ENCODE data around the gene JARID2. TPM values are rescaled to one million over a fixed set of nuclear protein-coding genes. Genes with fewer than 3 reads are reported as not detected.

The JARID2 gene
- 10 to 100 TPM; 12.1 to 33.8 (median 17.0) TPM for total RNA-seq

DNA sequence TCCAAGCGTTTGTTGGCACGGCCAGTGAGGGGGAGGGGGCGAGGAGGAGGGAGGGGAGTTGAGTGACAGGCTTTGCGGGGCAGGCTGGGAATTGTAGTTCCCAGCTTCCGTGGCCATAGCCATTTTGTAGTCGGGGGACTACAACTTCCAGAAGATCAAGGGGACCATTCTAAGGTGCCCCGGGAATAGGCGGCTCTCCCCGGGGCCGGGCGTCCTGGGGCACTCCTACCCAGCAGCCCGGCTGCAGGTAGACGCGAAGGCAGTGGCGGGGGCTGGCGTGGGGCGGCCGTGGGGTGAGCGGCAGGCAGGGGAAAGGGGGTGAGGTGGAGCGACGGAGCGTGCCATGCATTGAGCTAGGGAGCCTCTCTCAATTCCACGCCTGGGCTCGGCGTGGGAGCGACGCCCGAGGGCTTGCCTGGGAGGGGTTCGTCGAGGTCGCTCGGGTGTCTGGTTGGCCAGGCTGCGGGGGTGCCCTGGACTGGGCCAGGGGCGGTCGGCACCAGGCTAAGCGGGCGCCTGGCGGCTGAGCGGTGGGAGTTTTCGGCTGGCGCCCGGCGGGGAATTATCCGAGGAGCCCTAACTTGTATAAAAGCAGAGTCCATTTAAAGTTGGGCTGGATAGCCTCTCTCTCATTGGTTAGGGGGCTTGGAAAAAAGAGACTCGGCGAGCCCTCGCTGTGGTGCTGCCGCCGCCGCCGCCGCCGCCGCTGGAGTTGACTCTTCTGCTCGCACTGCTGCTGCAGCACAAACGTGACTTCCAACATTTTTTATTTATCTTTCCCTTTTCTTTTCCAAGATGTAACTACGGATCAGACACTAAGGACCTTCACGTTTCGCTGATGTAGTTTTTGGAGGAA, at the start of gene JARID2:
JARID2 (plus strand) TSS at position 709 of the 856 bp plus-strand sequence. CDS start 471 bp downstream, outside the sequence.
- Histone ChIP-seq H3K4me3 (peak within 1 kb of the TSS; percentile 61 to 93 (median 87)), H3K9me3 (no peaks in the 10 kb centered on the region), H3K36me3 (no peaks in the 10 kb centered on the region), H3K4me1 (peaks cover 0 to 18% (median 0%) of the 10 kb centered on the region in 4 donors), H3K27ac (peak within 1 kb of the TSS; percentile 92 to 97 (median 95)), H3K27me3 (no peaks in the 10 kb centered on the region)
- peak; percentile 98 to 99 (median 99) for DNase-seq
- TF ChIP-seq, protein P1, sequence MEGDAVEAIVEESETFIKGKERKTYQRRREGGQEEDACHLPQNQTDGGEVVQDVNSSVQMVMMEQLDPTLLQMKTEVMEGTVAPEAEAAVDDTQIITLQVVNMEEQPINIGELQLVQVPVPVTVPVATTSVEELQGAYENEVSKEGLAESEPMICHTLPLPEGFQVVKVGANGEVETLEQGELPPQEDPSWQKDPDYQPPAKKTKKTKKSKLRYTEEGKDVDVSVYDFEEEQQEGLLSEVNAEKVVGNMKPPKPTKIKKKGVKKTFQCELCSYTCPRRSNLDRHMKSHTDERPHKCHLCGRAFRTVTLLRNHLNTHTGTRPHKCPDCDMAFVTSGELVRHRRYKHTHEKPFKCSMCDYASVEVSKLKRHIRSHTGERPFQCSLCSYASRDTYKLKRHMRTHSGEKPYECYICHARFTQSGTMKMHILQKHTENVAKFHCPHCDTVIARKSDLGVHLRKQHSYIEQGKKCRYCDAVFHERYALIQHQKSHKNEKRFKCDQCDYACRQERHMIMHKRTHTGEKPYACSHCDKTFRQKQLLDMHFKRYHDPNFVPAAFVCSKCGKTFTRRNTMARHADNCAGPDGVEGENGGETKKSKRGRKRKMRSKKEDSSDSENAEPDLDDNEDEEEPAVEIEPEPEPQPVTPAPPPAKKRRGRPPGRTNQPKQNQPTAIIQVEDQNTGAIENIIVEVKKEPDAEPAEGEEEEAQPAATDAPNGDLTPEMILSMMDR (IDR thresholded peaks at IDR 0.05) = peak in 2 of 6 experiments; percentile 11 to 28
- TF ChIP-seq POLR2A (IDR thresholded peaks at IDR 0.05) = peak; percentile 92 to 97

DNA sequence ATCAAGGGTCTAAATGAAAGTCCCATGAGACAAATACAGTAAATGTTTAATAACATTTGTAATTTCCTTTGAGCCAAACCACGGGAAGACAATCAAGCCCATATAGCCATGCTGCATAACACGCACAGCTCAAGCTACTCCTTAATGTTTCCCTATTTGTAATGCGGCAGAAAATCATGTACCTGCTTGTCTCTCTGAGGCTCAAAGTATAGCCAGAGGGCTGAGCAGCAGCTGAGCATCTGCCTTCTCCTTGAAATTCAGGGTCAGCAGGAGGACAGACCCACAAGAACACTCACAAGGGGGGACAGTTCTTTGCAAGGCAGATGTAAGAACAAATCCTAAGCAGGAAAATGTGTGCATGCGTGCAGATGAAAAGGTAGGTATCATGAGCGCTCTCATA, 45.8 kb upstream of the JARID2 start:
- Histone ChIP-seq H3K4me1 (no peaks in the 10 kb centered on the region), H3K36me3 (no peaks in the 10 kb centered on the region), H3K27ac (no peak overlapping the region), H3K4me3 (no peak overlapping the region), H3K27me3 (no peaks in the 10 kb centered on the region), H3K9me3 (no peaks in the 10 kb centered on the region)
- TF ChIP-seq POLR2A (IDR thresholded peaks at IDR 0.05) = no peak
- TF ChIP-seq, protein P1 (IDR thresholded peaks at IDR 0.05) = no peak
- no peak for DNase-seq

DNA sequence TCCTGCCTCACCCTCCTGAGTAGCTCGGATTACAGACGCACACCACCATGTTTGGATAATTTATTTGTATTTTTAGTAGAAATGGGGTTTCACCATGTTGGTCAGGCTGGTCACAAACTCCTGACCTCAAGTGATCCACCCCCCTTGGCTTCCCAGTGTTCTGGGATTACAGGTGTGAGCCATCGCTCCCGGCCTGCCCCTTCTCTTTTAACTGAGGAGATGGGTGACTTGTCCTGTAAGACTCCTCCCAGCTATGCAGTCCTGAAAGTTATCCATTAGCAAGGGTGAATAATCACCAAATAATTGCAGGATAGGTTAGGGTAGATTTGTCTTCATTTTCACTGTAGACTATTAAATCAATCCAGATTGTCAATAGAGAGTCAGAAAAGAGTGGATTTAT, 40.5 kb upstream of the JARID2 start:
- H3K4me3 ChIP-seq = no peak overlapping the region
- TF ChIP-seq, protein P1 (IDR thresholded peaks at IDR 0.05) = no peak
- no peak for TF ChIP-seq POLR2A (IDR thresholded peaks at IDR 0.05)
- H3K27ac ChIP-seq = no peak overlapping the region
- H3K36me3 ChIP-seq = no peaks in the 10 kb centered on the region
- H3K4me1 ChIP-seq = no peaks in the 10 kb centered on the region
- DNase-seq = no peak
- H3K27me3 ChIP-seq = no peaks in the 10 kb centered on the region
- no peaks in the 10 kb centered on the region for H3K9me3 ChIP-seq

DNA sequence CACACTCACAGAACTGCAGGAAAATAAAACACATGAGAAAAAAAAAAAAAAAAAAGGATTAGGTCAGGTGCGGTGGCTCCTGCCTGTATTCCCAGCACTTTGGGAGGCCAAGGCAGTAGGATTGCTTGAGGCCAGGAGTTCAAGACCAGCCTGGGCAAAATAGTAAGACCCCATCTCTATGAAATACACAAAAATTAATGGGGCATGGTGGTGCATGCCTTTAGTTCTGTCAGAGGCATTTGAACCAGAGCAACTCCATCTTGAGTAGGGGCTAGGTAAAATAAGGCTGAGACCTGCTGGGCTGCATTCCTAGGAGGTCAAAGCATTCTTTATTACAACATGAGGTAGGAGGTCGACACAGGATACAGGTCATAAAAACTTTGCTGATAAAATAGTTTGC, 39.0 kb upstream of the JARID2 start:
- Histone ChIP-seq H3K36me3 (no peaks in the 10 kb centered on the region), H3K4me3 (no peak overlapping the region), H3K27ac (no peak overlapping the region), H3K27me3 (no peaks in the 10 kb centered on the region), H3K9me3 (no peaks in the 10 kb centered on the region), H3K4me1 (no peaks in the 10 kb centered on the region)
- no peak for TF ChIP-seq POLR2A (IDR thresholded peaks at IDR 0.05)
- TF ChIP-seq, protein P1 (IDR thresholded peaks at IDR 0.05) = no peak
- no peak for DNase-seq

DNA sequence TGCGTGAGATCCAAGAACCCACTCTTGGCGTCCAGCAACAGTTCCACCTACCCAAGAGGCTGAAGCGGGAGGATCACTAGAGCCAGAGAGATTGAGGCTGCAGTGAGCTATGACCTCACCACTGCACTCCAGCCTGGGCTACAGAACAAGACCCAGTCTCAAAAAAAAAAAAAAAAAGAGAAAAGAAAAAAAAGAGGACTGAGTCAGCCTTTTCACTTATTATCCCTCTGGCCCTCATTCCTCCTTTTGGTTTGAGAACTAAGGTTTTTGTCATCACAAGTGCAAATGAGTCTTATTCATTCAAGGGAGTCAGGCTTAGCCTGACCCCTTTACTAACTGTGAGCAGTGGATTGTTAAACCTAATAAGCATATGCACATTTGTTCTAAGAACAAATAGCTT, 37.9 kb upstream of the JARID2 start:
- no peaks in the 10 kb centered on the region for H3K27me3 ChIP-seq
- no peak for DNase-seq
- H3K4me1 ChIP-seq = no peaks in the 10 kb centered on the region
- no peaks in the 10 kb centered on the region for H3K36me3 ChIP-seq
- TF ChIP-seq POLR2A (IDR thresholded peaks at IDR 0.05) = no peak
- TF ChIP-seq, protein P1 (IDR thresholded peaks at IDR 0.05) = no peak
- no peak overlapping the region for H3K27ac ChIP-seq
- no peaks in the 10 kb centered on the region for H3K9me3 ChIP-seq
- no peak overlapping the region for H3K4me3 ChIP-seq

Data from Peyer's patch (tissue), 4 donors.